HL-60 (cell line): ENCODE measurements around the gene P2RX5.

Source experiments
- CTCF ChIP-seq: IDR thresholded peaks from one replicate; pipeline ENCODE4 v1.5.1; 2011; ENCODE audit warnings: low read length, control low read depth, inconsistent platforms; ENCODE audit not compliant: insufficient read depth
- GABPA ChIP-seq: IDR thresholded peaks from 2 replicates; pipeline ENCODE4 v1.6.1; 2012; ENCODE audit warnings: low read depth
- POLR2AphosphoS5 ChIP-seq: IDR thresholded peaks from 2 replicates; pipeline ENCODE4 v1.6.1; 2012; ENCODE audit warnings: low read depth
- REST ChIP-seq: IDR thresholded peaks from 2 replicates; pipeline ENCODE4 v1.6.1; 2012; ENCODE audit warnings: low read depth; ENCODE audit not compliant: insufficient replicate concordance
- SPI1 ChIP-seq: IDR thresholded peaks from 2 replicates; pipeline ENCODE4 v1.6.1; 2012; ENCODE audit warnings: low read depth, mild to moderate bottlenecking, borderline replicate concordance

GRCh38 chr17:3744014-3744413 lies 48.1 kb upstream of the P2RX5 start:
- TF ChIP-seq CTCF (no peak), POLR2AphosphoS5 (no peak), REST (no peak), SPI1 (no peak), GABPA (no peak)
